K562 (cell line): ENCODE measurements around the gene COQ10B. TPM values are rescaled to one million over a fixed set of nuclear protein-coding genes. Genes with fewer than 3 reads are reported as not detected.

Experiments used
- RBM25 ChIP-seq: fragments of 200-400 bp; formaldehyde crosslinking; IDR thresholded peaks from 2 replicates; pipeline ENCODE4 v1.6.1; 2018; ENCODE audit warnings: low read length, low read depth, moderate library complexity; ENCODE audit not compliant: severe bottlenecking
- polyA plus RNA-seq, 8 experiments: library from polyadenylated mRNA; depleted of rRNA in 4 of 8; stranded (reverse) in 5 of 8; unstranded in 3 of 8; fragments of >200 nt; fragmentation: Nextera tagmentation in 2 of 8; fragmentation: Illumina TruSeq in 1 of 8; extraction: Ambion mirVana in 2 of 8; extraction: Trizol in 1 of 8; gene quantifications; 2 replicates each; pipeline versions ENCODE4 v1.2.1 to v1.2.3, GENCODE V29; 2011 to 2014; ENCODE audit warnings: inconsistent platforms in 1 of 8, missing spikeins in 1 of 8
- total RNA-seq, 7 experiments: library from RNA; depleted of rRNA in 6 of 7; stranded (reverse); fragments of >200 nt in 6 of 7; fragmentation: Illumina TruSeq in 2 of 7; extraction: Trizol in 2 of 7; gene quantifications; 2 replicates each; pipeline versions ENCODE4 v1.2.1 to v1.2.3, GENCODE V29; 2011 to 2021; ENCODE audit warnings: low replicate concordance in 1 of 7
- TF ChIP-seq, protein P1 (sequence below): fragments of 200-600 bp; sonication (generic); IDR thresholded peaks from one replicate; pipeline ENCODE4 v1.6.1; 2012; ENCODE audit warnings: mild to moderate bottlenecking, low read depth, low read length, inconsistent platforms

COQ10B gene
- total and polyA plus RNA-seq, 9 of the 15 experiments (the other 6 are each of a cell fraction or from before 2014, with no cell fraction given) = 3.1 to 13.1 (median 7.7) TPM

GRCh38 chr2:197434541-197435513 lies 18.5 kb upstream of the COQ10B start, which contains the start of gene SF3B1 (continued):
- TF ChIP-seq, protein P1, sequence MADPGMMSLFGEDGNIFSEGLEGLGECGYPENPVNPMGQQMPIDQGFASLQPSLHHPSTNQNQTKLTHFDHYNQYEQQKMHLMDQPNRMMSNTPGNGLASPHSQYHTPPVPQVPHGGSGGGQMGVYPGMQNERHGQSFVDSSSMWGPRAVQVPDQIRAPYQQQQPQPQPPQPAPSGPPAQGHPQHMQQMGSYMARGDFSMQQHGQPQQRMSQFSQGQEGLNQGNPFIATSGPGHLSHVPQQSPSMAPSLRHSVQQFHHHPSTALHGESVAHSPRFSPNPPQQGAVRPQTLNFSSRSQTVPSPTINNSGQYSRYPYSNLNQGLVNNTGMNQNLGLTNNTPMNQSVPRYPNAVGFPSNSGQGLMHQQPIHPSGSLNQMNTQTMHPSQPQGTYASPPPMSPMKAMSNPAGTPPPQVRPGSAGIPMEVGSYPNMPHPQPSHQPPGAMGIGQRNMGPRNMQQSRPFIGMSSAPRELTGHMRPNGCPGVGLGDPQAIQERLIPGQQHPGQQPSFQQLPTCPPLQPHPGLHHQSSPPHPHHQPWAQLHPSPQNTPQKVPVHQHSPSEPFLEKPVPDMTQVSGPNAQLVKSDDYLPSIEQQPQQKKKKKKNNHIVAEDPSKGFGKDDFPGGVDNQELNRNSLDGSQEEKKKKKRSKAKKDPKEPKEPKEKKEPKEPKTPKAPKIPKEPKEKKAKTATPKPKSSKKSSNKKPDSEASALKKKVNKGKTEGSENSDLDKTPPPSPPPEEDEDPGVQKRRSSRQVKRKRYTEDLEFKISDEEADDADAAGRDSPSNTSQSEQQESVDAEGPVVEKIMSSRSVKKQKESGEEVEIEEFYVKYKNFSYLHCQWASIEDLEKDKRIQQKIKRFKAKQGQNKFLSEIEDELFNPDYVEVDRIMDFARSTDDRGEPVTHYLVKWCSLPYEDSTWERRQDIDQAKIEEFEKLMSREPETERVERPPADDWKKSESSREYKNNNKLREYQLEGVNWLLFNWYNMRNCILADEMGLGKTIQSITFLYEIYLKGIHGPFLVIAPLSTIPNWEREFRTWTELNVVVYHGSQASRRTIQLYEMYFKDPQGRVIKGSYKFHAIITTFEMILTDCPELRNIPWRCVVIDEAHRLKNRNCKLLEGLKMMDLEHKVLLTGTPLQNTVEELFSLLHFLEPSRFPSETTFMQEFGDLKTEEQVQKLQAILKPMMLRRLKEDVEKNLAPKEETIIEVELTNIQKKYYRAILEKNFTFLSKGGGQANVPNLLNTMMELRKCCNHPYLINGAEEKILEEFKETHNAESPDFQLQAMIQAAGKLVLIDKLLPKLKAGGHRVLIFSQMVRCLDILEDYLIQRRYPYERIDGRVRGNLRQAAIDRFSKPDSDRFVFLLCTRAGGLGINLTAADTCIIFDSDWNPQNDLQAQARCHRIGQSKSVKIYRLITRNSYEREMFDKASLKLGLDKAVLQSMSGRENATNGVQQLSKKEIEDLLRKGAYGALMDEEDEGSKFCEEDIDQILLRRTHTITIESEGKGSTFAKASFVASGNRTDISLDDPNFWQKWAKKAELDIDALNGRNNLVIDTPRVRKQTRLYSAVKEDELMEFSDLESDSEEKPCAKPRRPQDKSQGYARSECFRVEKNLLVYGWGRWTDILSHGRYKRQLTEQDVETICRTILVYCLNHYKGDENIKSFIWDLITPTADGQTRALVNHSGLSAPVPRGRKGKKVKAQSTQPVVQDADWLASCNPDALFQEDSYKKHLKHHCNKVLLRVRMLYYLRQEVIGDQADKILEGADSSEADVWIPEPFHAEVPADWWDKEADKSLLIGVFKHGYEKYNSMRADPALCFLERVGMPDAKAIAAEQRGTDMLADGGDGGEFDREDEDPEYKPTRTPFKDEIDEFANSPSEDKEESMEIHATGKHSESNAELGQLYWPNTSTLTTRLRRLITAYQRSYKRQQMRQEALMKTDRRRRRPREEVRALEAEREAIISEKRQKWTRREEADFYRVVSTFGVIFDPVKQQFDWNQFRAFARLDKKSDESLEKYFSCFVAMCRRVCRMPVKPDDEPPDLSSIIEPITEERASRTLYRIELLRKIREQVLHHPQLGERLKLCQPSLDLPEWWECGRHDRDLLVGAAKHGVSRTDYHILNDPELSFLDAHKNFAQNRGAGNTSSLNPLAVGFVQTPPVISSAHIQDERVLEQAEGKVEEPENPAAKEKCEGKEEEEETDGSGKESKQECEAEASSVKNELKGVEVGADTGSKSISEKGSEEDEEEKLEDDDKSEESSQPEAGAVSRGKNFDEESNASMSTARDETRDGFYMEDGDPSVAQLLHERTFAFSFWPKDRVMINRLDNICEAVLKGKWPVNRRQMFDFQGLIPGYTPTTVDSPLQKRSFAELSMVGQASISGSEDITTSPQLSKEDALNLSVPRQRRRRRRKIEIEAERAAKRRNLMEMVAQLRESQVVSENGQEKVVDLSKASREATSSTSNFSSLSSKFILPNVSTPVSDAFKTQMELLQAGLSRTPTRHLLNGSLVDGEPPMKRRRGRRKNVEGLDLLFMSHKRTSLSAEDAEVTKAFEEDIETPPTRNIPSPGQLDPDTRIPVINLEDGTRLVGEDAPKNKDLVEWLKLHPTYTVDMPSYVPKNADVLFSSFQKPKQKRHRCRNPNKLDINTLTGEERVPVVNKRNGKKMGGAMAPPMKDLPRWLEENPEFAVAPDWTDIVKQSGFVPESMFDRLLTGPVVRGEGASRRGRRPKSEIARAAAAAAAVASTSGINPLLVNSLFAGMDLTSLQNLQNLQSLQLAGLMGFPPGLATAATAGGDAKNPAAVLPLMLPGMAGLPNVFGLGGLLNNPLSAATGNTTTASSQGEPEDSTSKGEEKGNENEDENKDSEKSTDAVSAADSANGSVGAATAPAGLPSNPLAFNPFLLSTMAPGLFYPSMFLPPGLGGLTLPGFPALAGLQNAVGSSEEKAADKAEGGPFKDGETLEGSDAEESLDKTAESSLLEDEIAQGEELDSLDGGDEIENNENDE = no peak
- TF ChIP-seq RBM25 = no peak
